Inflammatory macrophage treated with lipopolysaccharide for 4 hours (primary cell): ENCODE measurements around the gene RIPOR2.
"Not testable (repeated sequence)": the region's sequence is repeated elsewhere in the genome, so short reads cannot be mapped to it uniquely, and the experiment has no call there.

Source experiments
- DNase-seq: peaks from one replicate; pipeline ENCODE4 v3.0.0-alpha.2; 2020

RIPOR2 gene

GRCh38 chr6:24950218-24950941 is 14.6 kb upstream of the RIPOR2 start:
- DNase-seq = no peak

GRCh38 chr6:24949020-24949569 is 13.3 kb upstream of the RIPOR2 start:
- no peak for DNase-seq

- DNase-seq = not testable (repeated sequence)
Measured at GRCh38 chr6:24948261-24948660, 12.5 kb upstream of the RIPOR2 start.

GRCh38 chr6:24947636-24948035 is 11.9 kb upstream of the RIPOR2 start:
- DNase-seq = no peak

GRCh38 chr6:24945054-24945453 is 9.3 kb upstream of the RIPOR2 start:
- no peak for DNase-seq

- no peak for DNase-seq
Measured at GRCh38 chr6:24943774-24944173, 8.0 kb upstream of the RIPOR2 start.

GRCh38 chr6:24940311-24940917 is 4.7 kb upstream of the RIPOR2 start:
- peak; percentile 53 for DNase-seq

GRCh38 chr6:24936641-24937317 is 1.0 kb upstream of the RIPOR2 start:
- peak; percentile 89 for DNase-seq

- DNase-seq = peak; percentile 52
Measured at GRCh38 chr6:24933868-24934401, 1.8 kb downstream of the RIPOR2 start.

- DNase-seq = no peak
Measured at GRCh38 chr6:24933266-24933665, 2.5 kb downstream of the RIPOR2 start.

GRCh38 chr6:24932832-24933231 is 2.9 kb downstream of the RIPOR2 start:
- DNase-seq = no peak

GRCh38 chr6:24931718-24932691 is 3.8 kb downstream of the RIPOR2 start:
- DNase-seq = peak; percentile 32

GRCh38 chr6:24931296-24931695 is 4.5 kb downstream of the RIPOR2 start:
- DNase-seq = no peak

GRCh38 chr6:24930431-24930871 is 5.3 kb downstream of the RIPOR2 start:
- no peak for DNase-seq

- DNase-seq = peak; percentile 78
Measured at GRCh38 chr6:24929242-24929641, 6.5 kb downstream of the RIPOR2 start.

- DNase-seq = no peak
Measured at GRCh38 chr6:24927985-24928745, 7.6 kb downstream of the RIPOR2 start.

GRCh38 chr6:24927277-24927955 is 8.3 kb downstream of the RIPOR2 start:
- DNase-seq = no peak

- DNase-seq = not testable (repeated sequence)
Measured at GRCh38 chr6:24926647-24927046, 9.1 kb downstream of the RIPOR2 start.

GRCh38 chr6:24926192-24926591 is 9.6 kb downstream of the RIPOR2 start:
- no peak for DNase-seq

GRCh38 chr6:24925661-24926060 is 10.1 kb downstream of the RIPOR2 start:
- no peak for DNase-seq
